BLaER1 treated with 17β-estradiol and CSF1 and Interleukin-3, amounts not matched to agents 10 nM and 100 nM (cell line): ENCODE data around the gene FHIT.
A peak's percentile ranks its signal among the peaks of the same experiment; 100 is the strongest.

Experiments
- H3K27ac ChIP-seq, 11 experiments: shearing (Covaris generic); formaldehyde crosslinking; 2 replicates each; pipeline ENCODE4 v1.8.1; 2022
- H3K27me3 ChIP-seq, 11 experiments: shearing (Covaris generic); formaldehyde crosslinking; 2 replicates each; pipeline ENCODE4 v1.8.1; 2022
- H3K36me3 ChIP-seq, 11 experiments: shearing (Covaris generic); formaldehyde crosslinking; 2 replicates each; pipeline ENCODE4 v1.8.1; 2022
- H3K4me1 ChIP-seq, 10 experiments: shearing (Covaris generic); formaldehyde crosslinking; 2 replicates each; pipeline ENCODE4 v1.8.1; 2022
- H3K4me2 ChIP-seq, 11 experiments: shearing (Covaris generic); formaldehyde crosslinking; 2 replicates each; pipeline ENCODE4 v1.8.1; 2022
- H3K4me3 ChIP-seq, 10 experiments: shearing (Covaris generic); formaldehyde crosslinking; 2 replicates each; pipeline ENCODE4 v1.8.1; 2022
- H3K9ac ChIP-seq, 11 experiments: shearing (Covaris generic); formaldehyde crosslinking; 2 replicates each; pipeline ENCODE4 v1.8.1; 2022
- H3K9me3 ChIP-seq, 11 experiments: shearing (Covaris generic); formaldehyde crosslinking; replicated peaks in 1 of 11; 2 replicates each; pipeline ENCODE4 v1.8.1; 2022
- H4K20me1 ChIP-seq, 11 experiments: shearing (Covaris generic); formaldehyde crosslinking; 2 replicates each; pipeline ENCODE4 v1.8.1; 2022
- Cebpa-rat ChIP-seq, 11 experiments: shearing (Covaris generic); IDR thresholded peaks; 2 replicates each; pipeline ENCODE4 v1.8.1; 2022

The FHIT gene

GRCh38 chr3:60260546-60260945 is 990.7 kb downstream of the FHIT start:
- Histone ChIP-seq H4K20me1 (no peaks in the 10 kb centered on the region), H3K27ac (peak overlapping the region in 1 of 11 experiments; percentile 8; a peak in 2 of 22 replicates), H3K4me2 (no peak overlapping the region; a peak in 4 of 22 replicates), H3K36me3 (no peaks in the 10 kb centered on the region), H3K27me3 (no peaks in the 10 kb centered on the region), H3K9me3 (peaks cover 7 to 47% (median 35%) of the 10 kb centered on the region in 11 experiments; a peak in 19 of 22 replicates), H3K4me3 (no peak overlapping the region), H3K9ac (no peak overlapping the region), H3K4me1 (peaks cover 0 to 53% (median 21%) of the 10 kb centered on the region in 10 experiments; a peak in 13 of 20 replicates)
- TF ChIP-seq Cebpa-rat (IDR thresholded peaks at IDR 0.05), result no peak

- Histone ChIP-seq H4K20me1 (no peaks in the 10 kb centered on the region), H3K4me2 (peak overlapping the region in 9 of 11 experiments; percentile 37 to 68 (median 49); a peak in 12 of 22 replicates), H3K27me3 (no peaks in the 10 kb centered on the region), H3K27ac (peak overlapping the region in 2 of 11 experiments; percentile 2 to 67; a peak in 3 of 22 replicates), H3K9me3 (peaks cover 0 to 3% (median 0%) of the 10 kb centered on the region in 11 experiments; a peak in 3 of 22 replicates), H3K9ac (no peak overlapping the region; a peak in 1 of 22 replicates), H3K4me1 (peaks cover 0 to 18% (median 14%) of the 10 kb centered on the region in 10 experiments; a peak in 16 of 20 replicates), H3K36me3 (no peaks in the 10 kb centered on the region), H3K4me3 (no peak overlapping the region)
- no peak for TF ChIP-seq Cebpa-rat (IDR thresholded peaks at IDR 0.05)
Observed at GRCh38 chr3:60250810-60251209, 1000.4 kb downstream of the FHIT start.

- TF ChIP-seq Cebpa-rat (IDR thresholded peaks at IDR 0.05), result peak in 1 of 11 experiments; percentile 17; a peak in 2 of 22 replicates
- Histone ChIP-seq H3K4me3 (no peak overlapping the region), H3K9ac (no peak overlapping the region; a peak in 1 of 22 replicates), H3K36me3 (no peaks in the 10 kb centered on the region), H3K4me1 (peaks cover 0 to 18% (median 14%) of the 10 kb centered on the region in 10 experiments; a peak in 16 of 20 replicates), H4K20me1 (no peaks in the 10 kb centered on the region), H3K9me3 (peaks cover 0 to 3% (median 0%) of the 10 kb centered on the region in 11 experiments; a peak in 2 of 22 replicates), H3K27me3 (no peaks in the 10 kb centered on the region), H3K27ac (peak overlapping the region in 3 of 11 experiments; percentile 37 to 67 (median 46); a peak in 4 of 22 replicates), H3K4me2 (peak overlapping the region in 9 of 11 experiments; percentile 37 to 68 (median 49); a peak in 17 of 22 replicates)
Observed at GRCh38 chr3:60250206-60250605, 1001.0 kb downstream of the FHIT start.

- Histone ChIP-seq H3K27ac (no peak overlapping the region), H3K4me1 (peaks cover 0 to 18% (median 14%) of the 10 kb centered on the region in 10 experiments; a peak in 16 of 20 replicates), H3K4me2 (no peak overlapping the region), H3K9ac (no peak overlapping the region), H3K36me3 (no peaks in the 10 kb centered on the region), H3K27me3 (no peaks in the 10 kb centered on the region), H4K20me1 (no peaks in the 10 kb centered on the region), H3K9me3 (peaks cover 0 to 3% (median 0%) of the 10 kb centered on the region in 11 experiments; a peak in 1 of 22 replicates), H3K4me3 (no peak overlapping the region)
- no peak for TF ChIP-seq Cebpa-rat (IDR thresholded peaks at IDR 0.05)
Observed at GRCh38 chr3:60246361-60246760, 1004.9 kb downstream of the FHIT start.

- Histone ChIP-seq H3K4me3 (no peak overlapping the region), H4K20me1 (no peaks in the 10 kb centered on the region), H3K4me2 (no peak overlapping the region), H3K27me3 (no peaks in the 10 kb centered on the region), H3K9me3 (peaks cover 0 to under 1% (median 0%) of the 10 kb centered on the region in 11 experiments; a peak in 1 of 22 replicates), H3K4me1 (no peaks in the 10 kb centered on the region), H3K27ac (no peak overlapping the region), H3K9ac (no peak overlapping the region), H3K36me3 (no peaks in the 10 kb centered on the region)
- TF ChIP-seq Cebpa-rat (IDR thresholded peaks at IDR 0.05), result no peak
Observed at GRCh38 chr3:60243456-60243855, 1007.8 kb downstream of the FHIT start.

GRCh38 chr3:60240492-60240891 is 1010.8 kb downstream of the FHIT start:
- Histone ChIP-seq H3K4me2 (no peak overlapping the region), H3K9ac (no peak overlapping the region), H3K36me3 (no peaks in the 10 kb centered on the region), H3K4me1 (no peaks in the 10 kb centered on the region; a peak in 1 of 20 replicates), H3K27ac (no peak overlapping the region), H3K4me3 (no peak overlapping the region), H3K9me3 (no peaks in the 10 kb centered on the region), H4K20me1 (no peaks in the 10 kb centered on the region), H3K27me3 (no peaks in the 10 kb centered on the region)
- TF ChIP-seq Cebpa-rat (IDR thresholded peaks at IDR 0.05), result no peak

- H3K4me1 ChIP-seq, result no peaks in the 10 kb centered on the region; a peak in 1 of 20 replicates
- no peak overlapping the region for H3K27ac ChIP-seq
- H3K36me3 ChIP-seq, result no peaks in the 10 kb centered on the region
- H3K9ac ChIP-seq, result no peak overlapping the region
- peaks cover 0 to 8% (median 4%) of the 10 kb centered on the region in 11 experiments; a peak in 12 of 22 replicates for H3K9me3 ChIP-seq
- H3K27me3 ChIP-seq, result no peaks in the 10 kb centered on the region
- TF ChIP-seq Cebpa-rat (IDR thresholded peaks at IDR 0.05), result no peak
- no peak overlapping the region for H3K4me2 ChIP-seq
- H4K20me1 ChIP-seq, result no peaks in the 10 kb centered on the region
- H3K4me3 ChIP-seq, result no peak overlapping the region
Observed at GRCh38 chr3:60238550-60238949, 1012.7 kb downstream of the FHIT start.

GRCh38 chr3:60229502-60229901 is 1021.8 kb downstream of the FHIT start:
- no peak for TF ChIP-seq Cebpa-rat (IDR thresholded peaks at IDR 0.05)
- H3K4me1 ChIP-seq, result peaks cover 0 to 21% (median 15%) of the 10 kb centered on the region in 10 experiments; a peak in 12 of 20 replicates
- no peaks in the 10 kb centered on the region for H4K20me1 ChIP-seq

GRCh38 chr3:60228823-60229222 is 1022.4 kb downstream of the FHIT start:
- TF ChIP-seq Cebpa-rat (IDR thresholded peaks at IDR 0.05), result no peak
- no peaks in the 10 kb centered on the region for H4K20me1 ChIP-seq
- H3K4me1 ChIP-seq, result peaks cover 0 to 21% (median 15%) of the 10 kb centered on the region in 10 experiments; a peak in 12 of 20 replicates
- peaks cover 0 to 7% (median 5%) of the 10 kb centered on the region in 11 experiments; a peak in 12 of 22 replicates for H3K9me3 ChIP-seq
- no peaks in the 10 kb centered on the region for H3K27me3 ChIP-seq
- no peak overlapping the region for H3K9ac ChIP-seq
- no peak overlapping the region for H3K27ac ChIP-seq
- H3K36me3 ChIP-seq, result no peaks in the 10 kb centered on the region
- H3K4me3 ChIP-seq, result no peak overlapping the region
- no peak overlapping the region for H3K4me2 ChIP-seq

More at GRCh38 chr3:60229502-60229901, 1021.8 kb downstream of the FHIT start:
- no peak overlapping the region for H3K4me3 ChIP-seq
- H3K36me3 ChIP-seq, result no peaks in the 10 kb centered on the region
- H3K27ac ChIP-seq, result no peak overlapping the region
- peaks cover 0 to 9% (median 7%) of the 10 kb centered on the region in 11 experiments; a peak in 12 of 22 replicates for H3K9me3 ChIP-seq
- no peak overlapping the region for H3K4me2 ChIP-seq
- H3K27me3 ChIP-seq, result no peaks in the 10 kb centered on the region
- H3K9ac ChIP-seq, result no peak overlapping the region
